ENCODE data around the gene ARL6IP4. TPM values are rescaled to one million over a fixed set of nuclear protein-coding genes. Genes with fewer than 3 reads are reported as not detected.

ARL6IP4 gene
- total RNA-seq, 1 experiment from 2014 or later: 132 TPM

- WGBS (ENCODE audit: extremely low coverage, insufficient read length, low lambda C conversion rate): no CpG with 5 or more reads among the region's 13 CpGs
- DNase-seq: no peak
- Histone ChIP-seq H3K14ac (ENCODE audit: insufficient read depth, low read length) (no peak overlapping the region; the same call in 1 of the 2 replicates), H2BK12ac (ENCODE audit: insufficient read length, low read depth, low read length) (no peak overlapping the region), H3K79me2 (ENCODE audit: insufficient read depth, low read length) (no peaks in the 10 kb centered on the region), H3K9me3 (ENCODE audit: control insufficient read depth, low read depth, low read length) (no peaks in the 10 kb centered on the region), H3K27me3 (ENCODE audit: insufficient read depth, low read length) (no peaks in the 10 kb centered on the region), H2BK20ac (ENCODE audit: low read depth, low read length, poor library complexity, severe bottlenecking) (no peak overlapping the region), H3K23ac (ENCODE audit: insufficient read length, low read depth, low read length) (no peak overlapping the region), H3K27ac (ENCODE audit: insufficient read length, low read depth, low read length) (no peak overlapping the region), H2BK5ac (ENCODE audit: insufficient read length, low read length) (no peak overlapping the region), H3T11ph (ENCODE audit: low read length) (no peak overlapping the region), H3K9ac (ENCODE audit: extremely low read depth, insufficient read length, low read length) (no peak overlapping the region), H3K4me1 (ENCODE audit: insufficient read depth, low read length) (no peaks in the 10 kb centered on the region), H3K18ac (ENCODE audit: insufficient read length, low read depth, low read length) (no peak overlapping the region), H3K56ac (ENCODE audit: insufficient read length, low read depth, low read length) (no peak overlapping the region), H4K91ac (ENCODE audit: insufficient read length, low read depth, low read length) (no peak overlapping the region), H3K4me2 (ENCODE audit: insufficient read depth, insufficient read length, low read length) (no peak overlapping the region), H3K4ac (ENCODE audit: low read depth, low read length) (no peak overlapping the region), H4K8ac (replicated peaks; ENCODE audit: insufficient read length, low read depth, low read length) (no peak overlapping the region), H2AK5ac (ENCODE audit: insufficient read length, low read length) (no peak overlapping the region), H4K5ac (ENCODE audit: insufficient read length, low read depth, low read length) (no peak overlapping the region), H3K23me2 (ENCODE audit: insufficient read length, low read depth, low read length, poor library complexity, severe bottlenecking) (no peaks in the 10 kb centered on the region), H2AFZ (ENCODE audit: low read length) (no peak overlapping the region), H4K20me1 (ENCODE audit: control insufficient read depth, insufficient read depth, insufficient read length) (no peaks in the 10 kb centered on the region), H2BK120ac (ENCODE audit: low read depth, low read length, poor library complexity, severe bottlenecking) (no peak overlapping the region), H3K79me1 (ENCODE audit: insufficient read depth, low read depth, low read length, poor library complexity, severe bottlenecking) (no peaks in the 10 kb centered on the region), H2BK15ac (ENCODE audit: low read depth, low read length) (no peak overlapping the region)
- Mint-ChIP-seq H3K9me3 (no peaks in the 10 kb centered on the region), H3K27ac (no peak overlapping the region), H3K27me3 (ENCODE audit: low read depth) (no peaks in the 10 kb centered on the region; the same call in none of the 2 replicates), H3K4me3 (no peak overlapping the region), H3K36me3 (ENCODE audit: insufficient read depth in 1 of 3, low read depth in 3 of 3) (no peaks in the 10 kb centered on the region), H3K4me1 (0 out of 4 replicates have a peak, but pooled peaks cover 0 to 5% of the 10 kb centered on the region in 2 experiments)
- TF ChIP-seq CTCF (conservative IDR thresholded peaks at IDR 0.05): no peak
Observed at GRCh38 chr12:122990961-122991622, 10.6 kb downstream of the ARL6IP4 start.
